ENCODE results near the gene RPH3AL.
A peak's percentile ranks its signal among the peaks of the same experiment; 100 is the strongest.

RPH3AL gene

DNA sequence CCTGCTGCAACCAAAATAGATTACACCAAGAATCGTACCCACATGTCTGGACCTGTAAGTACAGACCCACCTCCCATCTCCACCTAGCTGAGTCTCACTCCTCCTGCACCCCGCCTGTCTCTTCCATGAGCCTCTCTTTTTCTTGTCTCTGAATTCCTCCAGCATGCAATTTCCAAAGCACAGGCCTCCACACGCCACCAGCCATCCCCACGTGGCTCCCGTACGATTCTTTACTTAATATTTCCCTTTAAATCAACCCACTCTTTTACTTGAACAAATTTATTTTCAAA, 1.2 kb downstream of the RPH3AL start:
- DNase-seq: no peak

DNA sequence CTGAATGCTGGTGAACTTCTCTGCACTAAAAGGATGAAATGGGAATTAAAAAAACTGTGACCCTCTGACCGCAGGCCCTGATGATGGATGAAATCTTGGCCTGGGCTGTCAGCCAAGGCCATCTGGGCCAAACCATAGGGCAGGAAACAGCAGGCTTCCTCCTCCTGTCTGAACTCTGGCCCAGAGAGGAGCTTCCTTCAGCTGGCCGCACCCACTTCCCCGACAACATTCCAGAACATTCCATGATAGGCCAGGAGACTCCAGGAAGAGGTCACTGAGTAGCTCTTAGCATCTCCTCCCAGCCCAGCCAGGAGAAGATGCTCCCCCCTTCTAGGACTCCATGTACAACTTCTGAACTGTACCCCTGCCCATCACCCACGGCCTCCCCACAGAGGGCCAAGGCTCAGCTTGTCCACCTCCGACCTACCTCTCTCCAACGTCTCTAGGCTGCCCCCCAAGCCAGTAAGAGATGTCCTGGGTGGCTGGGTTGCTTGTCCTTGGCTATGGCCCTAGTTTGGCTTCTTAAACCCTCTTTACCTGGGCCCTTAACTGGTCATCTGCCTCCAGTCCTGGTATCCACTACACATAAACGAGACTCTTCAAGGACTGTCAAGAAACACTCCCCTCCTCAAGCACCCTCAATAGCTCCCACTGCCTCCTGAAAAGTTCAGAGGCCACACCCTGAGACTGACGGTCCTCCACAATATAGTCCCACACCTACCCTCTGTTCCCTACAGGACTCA, 1.7 kb downstream of the RPH3AL start:
- DNase-seq: no peak

DNA sequence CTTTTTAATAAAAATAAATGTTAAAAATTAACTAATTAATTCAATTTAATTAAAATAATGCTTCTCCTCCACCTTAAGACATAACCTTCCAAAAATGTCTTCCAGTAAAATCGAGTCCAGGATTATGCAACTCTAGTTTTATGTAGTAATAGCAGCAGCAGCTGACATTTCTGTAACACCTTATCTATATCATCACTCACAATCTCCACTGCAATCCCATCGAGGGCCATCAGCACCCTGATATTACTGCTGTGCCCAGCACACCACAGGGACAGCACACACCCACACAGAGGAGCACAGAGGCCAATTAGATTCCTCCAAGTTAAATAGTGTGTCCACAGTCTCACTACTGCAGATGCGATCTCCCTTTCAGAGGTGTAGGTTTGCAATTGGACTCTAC, 2.9 kb downstream of the RPH3AL start:
- no peak for DNase-seq

DNA sequence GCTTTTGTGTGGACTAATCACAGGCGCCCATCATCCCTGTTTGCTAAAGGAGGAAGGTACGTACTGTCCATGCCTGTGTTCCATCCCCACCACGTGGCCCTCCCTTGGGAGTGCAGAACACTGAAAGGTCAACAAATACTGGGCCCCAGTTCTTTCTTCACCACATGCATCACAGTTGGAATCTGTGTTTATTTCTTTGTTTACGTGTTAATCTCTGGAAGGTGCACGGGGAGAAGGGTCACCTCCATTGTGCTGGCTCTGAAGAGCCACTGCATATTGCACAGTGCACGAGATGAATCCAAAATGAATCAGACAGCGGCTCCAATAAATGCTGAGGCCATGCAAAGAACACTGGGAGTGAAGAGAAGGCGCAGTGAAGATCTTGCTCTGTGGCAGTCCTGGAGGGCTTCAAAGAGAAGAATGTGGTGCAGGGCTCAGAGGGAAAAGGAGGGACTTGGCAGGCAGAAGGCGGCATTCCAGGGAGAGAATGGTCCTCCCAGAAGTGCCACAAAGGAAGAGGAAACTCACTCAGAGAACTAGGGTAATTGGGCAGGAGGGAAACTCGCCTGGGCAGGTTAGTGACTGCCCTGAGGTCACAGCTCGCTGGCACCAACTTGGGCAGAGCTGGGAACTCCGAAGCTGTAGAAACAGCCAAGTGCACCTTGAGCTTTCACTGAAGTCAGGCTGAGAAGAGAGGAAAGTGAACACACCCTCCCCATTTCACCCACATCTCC, 3.7 kb downstream of the RPH3AL start:
- no peak for DNase-seq

DNA sequence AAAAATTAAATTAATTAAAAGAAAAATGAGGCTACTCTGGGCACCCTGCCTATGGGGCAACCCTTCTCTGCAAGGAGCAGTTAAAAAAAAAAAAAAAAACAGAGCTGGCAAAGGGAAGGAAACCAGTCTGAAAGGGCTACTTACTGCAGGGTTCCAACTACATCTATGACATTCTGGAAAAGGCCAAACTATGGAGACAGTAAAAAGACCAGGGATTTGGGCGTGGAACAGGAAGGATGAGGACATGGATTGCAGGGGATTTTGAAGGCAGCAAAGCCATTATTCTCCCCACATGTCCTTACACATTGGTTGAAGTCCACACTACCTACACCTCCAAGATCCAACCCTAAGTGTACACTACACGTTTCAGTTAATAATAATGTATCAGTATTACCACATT, 4.6 kb downstream of the RPH3AL start:
- DNase-seq: no peak

DNA sequence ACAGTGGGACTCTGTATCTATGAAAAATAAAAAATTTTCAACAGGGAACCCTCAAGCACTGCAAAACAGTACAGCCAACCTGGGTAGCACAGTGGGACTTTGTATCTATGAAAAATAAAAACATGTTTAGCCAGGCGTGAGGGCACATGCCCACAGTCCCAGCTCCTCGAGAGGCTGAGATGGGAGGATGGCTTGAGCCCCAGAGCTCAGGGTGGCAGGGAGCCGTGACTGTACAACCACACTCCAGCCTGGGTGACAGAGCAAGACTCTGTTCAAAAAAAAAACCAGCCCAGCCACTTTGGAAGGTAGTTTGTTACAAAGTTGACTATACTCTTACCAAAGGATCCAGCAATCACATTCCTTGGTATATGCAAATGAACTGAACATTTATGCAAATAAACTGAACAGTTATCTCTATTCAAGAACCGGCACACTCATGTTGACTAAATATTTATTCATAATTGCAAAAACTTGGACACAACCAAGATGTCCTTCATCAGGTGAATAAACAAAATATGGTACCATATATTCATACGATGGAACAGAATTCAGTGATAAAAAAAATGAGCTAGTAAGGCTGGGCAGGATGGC, 5.2 kb downstream of the RPH3AL start:
- no peak for DNase-seq

DNA sequence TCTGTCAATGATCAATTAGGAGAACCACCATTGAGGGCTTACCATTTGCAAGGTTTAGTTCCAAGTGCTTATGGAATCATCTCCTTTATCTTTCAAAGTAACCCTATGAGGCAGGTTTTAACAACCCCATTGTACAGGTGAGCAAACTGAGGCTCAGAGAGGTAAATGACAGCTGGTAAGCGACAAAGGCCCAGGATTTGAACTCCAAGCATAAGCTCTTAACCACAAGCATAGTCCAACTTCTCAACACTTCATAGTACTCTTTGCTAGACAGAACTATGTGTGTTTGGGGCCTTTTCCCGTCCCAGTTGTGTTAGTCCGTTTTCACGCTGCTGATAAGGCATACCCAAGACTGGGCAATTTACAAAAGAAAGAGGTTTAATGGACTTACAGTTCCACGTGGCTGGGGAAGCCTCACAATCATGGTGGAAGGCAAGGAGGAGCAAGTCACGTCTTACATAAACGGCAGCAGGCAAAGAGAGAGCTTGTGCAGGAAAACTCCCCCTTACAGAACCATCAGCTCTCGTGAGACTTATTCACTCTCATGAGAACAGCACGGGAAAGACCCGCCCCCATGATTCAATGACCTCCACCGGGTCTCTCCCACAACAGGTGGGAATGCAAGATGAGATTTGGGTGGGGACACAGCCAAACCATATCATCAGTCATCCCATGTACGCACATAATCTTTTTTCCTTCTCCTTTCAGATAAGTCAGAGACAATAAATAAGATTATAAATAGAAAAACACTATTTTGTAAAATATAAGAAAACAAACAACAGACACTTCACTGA, 6.4 kb downstream of the RPH3AL start:
- DNase-seq: no peak

DNA sequence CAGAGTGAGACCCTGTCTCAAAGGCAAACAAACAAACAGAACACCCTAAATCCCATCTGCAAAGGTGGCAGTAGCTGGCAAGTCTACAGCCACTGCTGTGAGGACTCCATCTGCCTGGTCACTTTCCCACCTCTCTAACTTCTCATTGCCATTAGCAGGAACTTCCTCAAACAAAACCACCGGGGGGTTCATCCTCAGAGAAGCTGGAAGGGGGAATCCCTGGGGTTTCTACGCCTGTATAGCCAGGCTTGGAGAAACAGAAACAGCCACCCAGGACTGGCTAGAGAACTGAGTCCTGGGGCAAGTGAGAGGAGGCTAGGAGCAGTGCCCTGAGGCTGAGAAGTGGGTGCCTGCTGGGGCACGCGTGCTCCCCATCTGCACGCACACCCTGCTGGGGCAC, 7.3 kb downstream of the RPH3AL start:
- DNase-seq: no peak

DNA sequence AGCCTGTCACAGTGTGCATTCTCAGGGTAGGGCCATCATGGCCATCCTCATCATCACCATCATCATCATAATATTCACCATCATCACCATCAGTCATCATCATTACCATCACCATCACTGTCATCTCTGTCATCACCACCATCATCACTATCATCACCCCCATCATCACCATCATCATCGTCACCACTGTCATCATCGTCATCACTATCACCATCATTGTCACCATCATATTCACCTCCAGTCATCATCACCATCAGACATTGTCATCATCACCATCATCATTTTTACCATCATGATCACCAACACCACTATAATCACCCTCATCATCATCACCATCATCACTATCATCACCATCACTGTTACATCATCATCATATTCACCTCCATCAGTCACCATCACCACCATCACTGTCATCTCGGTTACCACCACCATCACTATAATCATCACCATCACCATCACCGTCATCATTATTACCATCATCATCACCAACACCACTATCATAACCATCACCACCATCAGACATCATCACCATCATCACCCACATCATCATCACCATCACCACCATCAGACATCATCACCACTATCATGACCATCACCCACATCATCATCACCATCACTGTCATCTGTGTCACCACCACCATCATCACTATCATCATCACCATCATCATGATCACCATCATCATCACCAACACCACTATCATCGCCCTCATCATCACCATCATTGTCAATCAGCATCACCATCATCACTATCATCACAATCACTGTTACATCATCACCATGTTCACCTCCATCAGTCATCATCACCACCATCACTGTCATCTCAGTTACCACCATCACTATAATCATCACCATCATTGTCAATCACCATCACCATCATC, 8.5 kb downstream of the RPH3AL start:
- no peak for DNase-seq

DNA sequence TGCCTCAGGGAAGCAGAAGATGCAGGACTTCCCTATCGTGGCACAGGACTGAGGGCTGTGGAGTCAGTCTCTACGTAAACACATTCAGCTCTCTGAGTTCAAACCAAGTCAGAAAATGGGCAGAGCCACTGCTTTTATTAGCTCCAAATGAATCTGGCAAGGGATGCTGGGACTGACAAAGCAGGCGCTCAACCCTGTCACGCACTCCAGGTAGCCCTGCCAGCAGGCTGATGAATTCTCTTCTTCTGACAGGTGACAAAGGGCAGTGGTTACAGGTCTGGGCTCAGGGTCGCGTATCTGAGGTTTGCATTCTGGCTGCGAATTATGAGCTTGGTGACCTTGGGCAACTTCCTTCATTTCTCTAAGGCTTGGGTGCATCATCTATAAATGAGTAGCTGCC, 9.4 kb downstream of the RPH3AL start:
- no peak for DNase-seq

DNA sequence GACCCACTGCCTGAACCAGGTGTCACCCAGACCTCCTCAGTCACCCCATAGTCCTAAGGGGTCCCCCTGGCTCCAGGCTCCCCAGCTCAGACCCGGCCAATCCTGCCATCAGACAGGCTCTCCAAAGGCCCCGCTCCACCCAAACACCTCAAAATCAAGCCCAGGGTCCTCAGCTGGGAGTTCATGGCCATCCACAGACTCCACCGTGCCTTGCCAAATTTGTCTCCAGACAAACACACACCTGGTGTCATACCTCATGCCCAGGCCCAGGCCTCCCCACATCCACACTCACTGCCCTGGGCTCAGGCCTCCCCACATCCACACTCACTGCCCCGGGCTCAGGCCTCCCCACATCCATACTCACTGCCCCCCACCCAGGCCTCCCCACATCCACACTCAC, 12.5 kb downstream of the RPH3AL start:
- no peak for DNase-seq

DNA sequence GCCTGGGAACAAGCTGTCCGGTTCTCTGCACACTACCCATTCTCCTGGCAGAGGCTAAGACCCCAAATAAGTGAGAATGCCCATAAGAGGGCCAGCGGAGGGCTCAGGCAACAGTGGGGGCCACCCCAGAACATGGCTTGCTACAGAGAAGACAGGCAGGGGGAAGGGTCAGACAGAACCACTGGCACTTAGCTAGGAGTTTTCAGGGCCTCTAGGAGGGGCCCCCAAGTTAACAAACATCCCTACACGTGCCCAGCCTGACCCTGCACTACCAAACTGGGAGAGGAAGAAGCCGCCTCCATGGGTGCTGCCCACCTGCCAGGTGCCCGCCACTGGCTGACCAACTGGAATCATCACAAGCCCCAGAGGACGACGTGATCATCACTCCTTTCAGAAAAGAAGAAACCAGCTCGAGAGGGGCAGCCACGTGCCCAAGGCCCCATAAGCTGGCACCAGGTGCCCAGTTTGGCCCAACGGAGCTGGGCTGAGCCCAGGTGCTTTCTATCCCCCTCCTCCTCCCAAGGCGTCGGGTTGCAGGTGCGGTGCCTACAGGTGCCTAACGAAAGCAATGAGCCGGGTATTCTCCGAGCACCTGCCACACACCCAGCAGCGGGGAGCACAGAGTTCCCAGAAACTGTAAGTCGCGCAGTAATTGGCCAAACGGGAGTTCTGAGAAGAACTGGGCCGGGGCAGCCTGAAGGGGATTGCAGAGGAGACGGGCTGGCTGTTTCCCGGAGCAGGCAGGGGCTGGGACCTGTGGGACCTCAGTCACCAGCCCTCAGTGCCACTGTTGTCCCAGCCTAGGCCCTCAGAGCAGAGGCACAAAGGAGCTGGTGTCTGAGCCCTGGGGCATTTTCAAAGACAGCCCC, 13.2 kb downstream of the RPH3AL start:
- DNase-seq: peak; percentile 65

DNA sequence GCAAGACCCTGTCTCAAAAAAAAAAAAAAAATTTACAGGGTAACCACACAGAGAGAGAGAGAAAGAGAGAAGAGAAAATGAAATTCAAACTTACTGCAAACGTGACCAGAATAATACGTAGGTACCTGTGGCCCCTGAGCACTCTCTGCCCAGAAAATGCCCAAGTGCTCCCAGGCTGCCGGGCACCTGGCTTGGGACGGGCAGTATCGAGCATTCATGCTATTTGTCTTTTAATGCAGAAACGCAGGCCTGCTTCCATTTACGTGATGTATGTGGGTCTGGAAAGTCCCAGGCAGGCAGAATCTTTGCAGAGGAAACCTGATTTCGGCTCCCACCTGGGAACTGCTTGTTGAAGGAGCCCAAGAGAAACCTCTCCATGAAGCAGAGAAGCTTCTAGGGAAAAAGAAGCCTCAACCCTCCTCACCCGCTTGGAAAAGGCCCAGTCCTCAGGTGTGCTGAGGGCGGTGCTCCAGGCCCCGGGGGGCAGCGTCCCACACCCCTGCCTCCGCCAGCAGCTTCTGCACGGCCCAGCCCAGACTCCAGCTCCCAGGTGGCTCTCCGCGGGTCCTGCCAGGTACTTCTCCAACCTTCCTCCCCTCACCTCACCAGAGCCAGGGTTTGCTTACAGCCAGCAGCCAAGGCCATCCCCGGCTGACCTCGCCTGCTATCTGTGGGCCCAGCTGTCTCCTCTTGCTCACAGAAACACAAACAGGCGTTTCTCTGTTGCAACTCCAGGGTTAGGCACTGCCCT, 14.0 kb downstream of the RPH3AL start:
- DNase-seq: no peak

DNA sequence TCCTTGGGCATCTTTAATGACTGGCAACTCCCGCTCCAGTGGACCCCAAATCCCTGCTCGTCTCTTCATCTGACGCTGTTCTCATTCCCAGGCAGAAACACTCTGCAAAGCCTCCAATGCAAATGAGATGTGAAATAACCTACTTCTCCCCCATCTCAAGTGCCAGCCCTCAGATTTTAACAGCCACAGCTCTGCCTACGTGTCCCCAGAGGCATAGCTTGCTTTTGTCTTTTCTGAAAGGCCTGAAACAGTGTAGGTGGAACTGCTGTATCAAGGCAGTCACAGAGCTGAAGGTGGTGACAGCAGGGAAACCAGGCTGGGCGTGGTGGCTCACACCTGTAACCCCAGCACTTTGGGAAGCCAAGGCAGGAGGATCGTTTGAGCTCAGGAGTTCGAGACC, 14.7 kb downstream of the RPH3AL start:
- DNase-seq: peak; percentile 95

DNA sequence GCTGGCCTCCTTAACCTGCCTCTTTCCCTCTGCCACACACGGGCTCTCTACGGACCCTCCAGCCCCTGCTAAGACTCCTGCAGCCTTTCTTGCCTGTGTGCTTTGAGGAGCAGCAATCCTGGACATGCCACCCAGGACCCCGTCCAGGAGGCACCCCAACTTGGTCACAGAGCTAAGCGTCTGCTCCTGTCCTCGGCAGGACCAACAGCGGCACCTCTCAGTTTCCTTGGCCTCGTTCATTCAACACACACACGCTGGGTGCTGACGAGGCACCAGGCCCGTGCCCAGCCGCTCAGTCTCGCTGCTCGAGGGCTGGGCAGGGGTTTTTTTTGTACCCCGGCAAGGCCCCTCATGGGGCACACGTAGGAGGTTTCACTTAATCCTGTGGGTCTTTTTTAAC, 15.2 kb downstream of the RPH3AL start:
- DNase-seq: no peak

DNA sequence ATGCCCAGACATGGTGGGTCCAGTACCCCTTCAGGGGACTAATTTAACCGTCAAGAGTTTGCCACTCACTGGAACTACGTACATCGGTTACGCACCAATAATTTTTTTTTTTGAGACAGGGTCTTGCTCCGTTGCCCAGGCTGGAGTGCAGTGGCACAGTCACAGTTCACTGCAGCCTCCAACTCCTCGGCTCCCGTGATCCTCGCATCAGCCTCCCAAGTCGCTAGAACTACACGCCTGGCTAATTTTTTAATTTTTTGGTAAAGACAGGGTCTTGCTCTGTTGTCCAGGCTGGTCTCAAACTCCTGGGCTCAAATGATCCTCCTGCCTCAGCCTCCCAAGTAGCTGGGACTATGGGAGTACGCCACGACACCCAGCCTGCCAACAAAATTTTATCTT, 15.6 kb downstream of the RPH3AL start:
- no peak for DNase-seq

DNA sequence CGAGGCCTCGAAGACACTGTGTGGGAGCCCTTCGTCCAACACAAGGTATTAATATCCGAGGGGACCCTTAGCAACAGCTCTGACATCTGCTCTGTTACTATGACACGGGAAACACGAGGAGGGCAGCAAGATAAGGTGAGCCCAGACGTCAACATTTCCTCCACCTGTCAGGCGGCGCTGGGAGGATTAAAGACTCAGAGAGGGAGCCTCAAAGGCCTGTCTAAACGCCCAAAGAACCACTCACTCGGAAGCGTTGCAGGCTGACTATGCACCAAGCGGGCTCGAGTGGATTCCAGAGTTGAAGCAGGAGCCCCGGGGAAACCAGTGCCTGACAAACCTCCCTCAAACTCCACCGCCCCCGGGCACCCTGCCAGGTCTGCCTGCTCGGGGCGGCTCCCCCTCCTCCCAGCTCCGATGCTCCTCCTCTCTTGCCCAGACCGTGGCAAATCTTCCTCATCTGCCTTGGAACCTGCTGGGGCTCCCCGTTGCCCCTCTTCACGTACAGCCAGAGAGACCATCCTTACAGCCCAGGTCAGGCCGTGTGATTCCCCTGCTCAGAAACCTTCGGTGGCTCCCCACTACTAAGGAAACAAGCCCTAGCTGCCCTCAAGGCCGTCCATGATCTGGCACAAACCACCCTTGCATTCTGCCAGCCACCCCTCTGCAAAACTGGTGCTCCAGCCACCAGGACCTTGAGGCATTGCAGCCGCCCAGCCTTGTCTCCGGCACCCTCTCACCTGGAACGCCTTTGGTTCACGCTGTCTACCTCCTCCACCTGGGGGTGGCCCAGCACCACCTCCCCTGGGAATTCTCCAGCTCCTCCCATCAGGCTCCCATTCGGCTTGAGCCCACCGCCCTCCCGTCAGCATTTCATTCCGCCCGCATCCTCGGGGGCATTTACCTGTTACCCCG, 16.2 kb downstream of the RPH3AL start:
- peak; percentile 65 for DNase-seq

DNA sequence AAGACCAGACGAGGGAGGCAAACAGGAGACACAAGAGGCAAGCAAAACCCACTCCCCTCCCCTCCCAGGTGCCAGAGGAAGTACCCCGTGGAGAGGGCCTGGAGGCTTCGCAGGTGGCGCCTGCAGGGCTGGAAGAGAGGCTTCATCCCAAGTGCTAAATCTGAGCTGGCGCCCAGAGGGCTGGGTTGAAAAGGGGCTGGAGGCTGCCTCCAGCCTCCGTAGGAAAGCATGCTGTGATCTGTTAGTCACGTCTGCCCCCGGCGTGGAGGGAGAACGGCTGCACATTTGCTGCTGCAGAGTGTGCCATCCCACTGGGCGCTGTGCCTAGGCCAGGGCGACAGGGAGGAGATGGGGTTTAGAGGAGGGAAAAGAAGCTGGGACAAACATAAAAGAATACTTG, 16.9 kb downstream of the RPH3AL start:
- DNase-seq: no peak

DNA sequence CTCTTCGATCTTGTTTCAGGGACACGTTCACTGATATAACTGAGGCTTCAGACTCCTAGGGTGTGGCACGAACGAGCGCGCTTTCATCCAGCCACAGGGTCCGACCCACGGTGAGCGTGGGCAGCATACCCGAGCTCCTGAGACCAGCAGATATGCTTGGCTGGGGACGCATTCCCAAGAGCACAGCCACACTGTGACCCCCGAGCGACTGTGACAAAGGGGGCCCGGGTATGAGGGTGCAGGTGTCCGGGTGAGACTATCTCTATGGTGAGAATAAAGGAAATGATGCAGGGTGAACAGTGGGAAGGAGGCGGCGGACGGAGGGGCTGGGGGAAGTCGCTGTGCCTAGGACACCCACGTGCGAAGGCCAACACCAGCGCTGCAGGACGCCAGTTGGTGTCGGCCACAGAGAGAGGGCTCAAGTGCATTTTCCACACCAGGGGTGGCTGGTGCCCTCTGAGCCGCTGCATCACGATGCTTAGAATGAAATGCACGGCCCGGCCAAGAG, 17.6 kb downstream of the RPH3AL start:
- DNase-seq: no peak
